Spinal cord (tissue), 4 donors: Measurements from ENCODE around the gene STOX2. TPM values are rescaled to one million over a fixed set of nuclear protein-coding genes. Genes with fewer than 3 reads are reported as not detected.

ENCODE experiments used
- polyA plus RNA-seq, 2 donors: library from polyadenylated mRNA; unstranded; fragments of 120-200 nt; gene quantifications; one replicate each; pipeline ENCODE4 v1.2.1, GENCODE V29; 2013; ENCODE audit not compliant: insufficient read length in 2 of 2
- total RNA-seq, 2 donors: library from RNA; depleted of rRNA in 1 of 2; stranded (reverse); fragments of 120-200 nt in 1 of 2; fragments of >200 nt in 1 of 2; gene quantifications; one replicate each; pipeline versions ENCODE4 v1.2.3 to v1.2.4, GENCODE V29; 2013 to 2014

STOX2 gene
- total and polyA plus RNA-seq, 4 donors, result 25.9 to 38.7 (median 31.0) TPM

Other genes with a start within 250 kb of the STOX2 start
- 10 to 100 TPM; 22.2 to 31.1 TPM for gene RWDD4, start 246.1 kb upstream of the STOX2 start, total RNA-seq
- 10 to 100 TPM; 20.9 to 26.1 TPM for gene RWDD4, start 246.1 kb upstream of the STOX2 start, polyA plus RNA-seq
- 10 to 100 TPM; 53.0 to 68.3 TPM for gene TRAPPC11, start 246.0 kb upstream of the STOX2 start, total RNA-seq
- 10 to 100 TPM; 35.6 to 39.3 TPM for gene TRAPPC11, start 246.0 kb upstream of the STOX2 start, polyA plus RNA-seq